ENCODE measurements around the gene AKT2. TPM values are rescaled to one million over a fixed set of nuclear protein-coding genes. Genes with fewer than 3 reads are reported as not detected.

AKT2 gene
- total RNA-seq, 2 donors from 2014 or later: 46.2 to 96.2 TPM

DNA sequence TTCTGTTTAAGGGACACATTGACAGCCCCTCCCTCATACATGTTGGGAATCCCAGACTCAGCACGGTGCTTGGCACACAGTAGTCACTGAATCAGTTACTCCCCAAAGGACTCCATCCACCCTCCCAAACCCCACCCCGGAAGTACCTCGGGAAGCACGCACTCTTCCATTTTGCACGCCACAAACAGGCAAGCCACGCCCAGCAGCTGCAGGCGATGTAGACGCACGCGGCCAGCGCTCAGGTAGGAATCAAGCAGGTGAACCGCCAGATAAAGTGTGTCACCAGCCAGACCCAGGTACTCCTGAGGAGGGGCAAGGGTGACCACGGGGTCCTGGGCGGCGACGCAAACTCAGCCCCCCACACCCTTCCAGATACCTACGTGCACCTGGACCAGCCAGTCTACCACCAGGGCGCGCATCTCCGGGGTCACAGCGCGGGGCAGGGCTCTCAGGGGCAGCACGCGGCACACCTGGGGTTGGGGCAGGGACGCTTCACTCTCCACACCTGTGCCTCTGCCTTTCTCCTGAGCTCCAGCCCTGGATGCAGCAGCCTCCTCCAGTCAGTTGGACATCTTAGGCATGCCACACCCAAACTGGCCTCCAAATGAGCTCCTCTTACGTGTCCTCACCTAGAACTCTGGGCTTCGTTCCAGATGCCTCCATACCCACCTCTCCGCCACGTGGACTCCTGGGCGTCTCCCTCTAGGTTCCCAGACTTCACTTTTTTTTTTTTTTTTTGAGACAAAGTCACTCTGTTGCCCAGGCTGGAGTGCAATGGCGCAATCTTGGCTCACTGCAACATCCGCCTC, 60.6 kb downstream of the AKT2 start:
- no peak for ATAC-seq
- no peak for TF ChIP-seq POLR2A (IDR thresholded peaks at IDR 0.05)
- TF ChIP-seq, protein P1, sequence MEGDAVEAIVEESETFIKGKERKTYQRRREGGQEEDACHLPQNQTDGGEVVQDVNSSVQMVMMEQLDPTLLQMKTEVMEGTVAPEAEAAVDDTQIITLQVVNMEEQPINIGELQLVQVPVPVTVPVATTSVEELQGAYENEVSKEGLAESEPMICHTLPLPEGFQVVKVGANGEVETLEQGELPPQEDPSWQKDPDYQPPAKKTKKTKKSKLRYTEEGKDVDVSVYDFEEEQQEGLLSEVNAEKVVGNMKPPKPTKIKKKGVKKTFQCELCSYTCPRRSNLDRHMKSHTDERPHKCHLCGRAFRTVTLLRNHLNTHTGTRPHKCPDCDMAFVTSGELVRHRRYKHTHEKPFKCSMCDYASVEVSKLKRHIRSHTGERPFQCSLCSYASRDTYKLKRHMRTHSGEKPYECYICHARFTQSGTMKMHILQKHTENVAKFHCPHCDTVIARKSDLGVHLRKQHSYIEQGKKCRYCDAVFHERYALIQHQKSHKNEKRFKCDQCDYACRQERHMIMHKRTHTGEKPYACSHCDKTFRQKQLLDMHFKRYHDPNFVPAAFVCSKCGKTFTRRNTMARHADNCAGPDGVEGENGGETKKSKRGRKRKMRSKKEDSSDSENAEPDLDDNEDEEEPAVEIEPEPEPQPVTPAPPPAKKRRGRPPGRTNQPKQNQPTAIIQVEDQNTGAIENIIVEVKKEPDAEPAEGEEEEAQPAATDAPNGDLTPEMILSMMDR (IDR thresholded peaks at IDR 0.05): no peak
- no peak for DNase-seq
- Histone ChIP-seq H3K36me3 (replicated peaks in 1 of 2; ENCODE audit: insufficient read depth in 1 of 2, low read depth in 2 of 2) (no peaks in the 10 kb centered on the region), H3K4me1 (peaks cover 16% of the 10 kb centered on the region), H3K27me3 (peaks cover 0 to 31% of the 10 kb centered on the region in 2 donors), H3K9me3 (no peaks in the 10 kb centered on the region), H3K4me3 (no peak overlapping the region), H3K27ac (no peak overlapping the region)
- WGBS, 2 donors: 64 to 71% methylated on average over 15 to 32 of the region's 32 CpGs
- intact Hi-C loops (cut with DNase I): loop anchor here (5.0 kb wide), 1 partner anchor 77 kb away; no protein-coding TSS in a partner anchor

DNA sequence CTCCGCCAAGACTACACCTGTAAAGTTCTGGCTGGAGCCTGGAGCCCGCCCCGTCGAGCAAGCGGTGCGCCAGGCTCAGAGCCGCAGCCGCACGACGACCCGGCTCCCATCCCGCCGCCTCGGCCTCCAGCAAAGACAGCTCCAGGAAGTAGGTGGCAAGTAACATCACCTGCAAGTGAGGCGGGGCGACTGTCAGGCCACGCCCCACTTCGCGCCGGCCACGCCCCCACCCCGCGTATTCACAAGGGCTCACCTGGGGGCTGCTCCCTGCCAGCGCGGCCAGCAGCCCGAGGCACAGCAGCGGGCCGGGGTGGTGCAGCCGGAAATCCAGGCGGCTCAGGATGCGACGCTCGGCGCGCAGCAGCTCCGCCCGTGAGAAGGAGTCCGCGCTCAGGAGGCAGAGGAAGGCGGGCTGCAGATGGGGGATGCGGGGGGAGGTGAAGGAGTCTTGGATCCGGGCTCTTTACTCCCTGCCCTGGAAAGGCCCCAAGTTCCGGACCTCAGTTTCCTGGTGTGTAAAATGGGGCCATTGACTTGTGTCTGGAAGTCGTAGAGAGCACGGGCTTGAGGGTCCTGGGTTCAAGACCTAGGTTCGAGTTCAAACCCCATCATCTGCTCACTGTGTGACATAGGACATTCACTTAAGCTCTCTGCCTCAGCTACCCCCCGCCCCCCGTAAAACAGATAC, 61.9 kb downstream of the AKT2 start:
- 29 to 49% methylated on average over 24 to 48 of the region's 48 CpGs for WGBS, 2 donors
- TF ChIP-seq POLR2A (IDR thresholded peaks at IDR 0.05): no peak
- TF ChIP-seq, protein P1 (IDR thresholded peaks at IDR 0.05): no peak
- Histone ChIP-seq H3K9me3 (no peaks in the 10 kb centered on the region), H3K36me3 (replicated peaks in 1 of 2; ENCODE audit: insufficient read depth in 1 of 2, low read depth in 2 of 2) (no peaks in the 10 kb centered on the region), H3K4me1 (peaks cover 16% of the 10 kb centered on the region), H3K4me3 (no peak overlapping the region), H3K27ac (no peak overlapping the region), H3K27me3 (peaks cover 0 to 31% of the 10 kb centered on the region in 2 donors)
- ATAC-seq: no peak
- peak in 1 of 4 donors; percentile 51 for DNase-seq
- intact Hi-C loops (cut with DNase I): loop anchor here (5.0 kb wide), 1 partner anchor 76 kb away; no protein-coding TSS in a partner anchor

DNA sequence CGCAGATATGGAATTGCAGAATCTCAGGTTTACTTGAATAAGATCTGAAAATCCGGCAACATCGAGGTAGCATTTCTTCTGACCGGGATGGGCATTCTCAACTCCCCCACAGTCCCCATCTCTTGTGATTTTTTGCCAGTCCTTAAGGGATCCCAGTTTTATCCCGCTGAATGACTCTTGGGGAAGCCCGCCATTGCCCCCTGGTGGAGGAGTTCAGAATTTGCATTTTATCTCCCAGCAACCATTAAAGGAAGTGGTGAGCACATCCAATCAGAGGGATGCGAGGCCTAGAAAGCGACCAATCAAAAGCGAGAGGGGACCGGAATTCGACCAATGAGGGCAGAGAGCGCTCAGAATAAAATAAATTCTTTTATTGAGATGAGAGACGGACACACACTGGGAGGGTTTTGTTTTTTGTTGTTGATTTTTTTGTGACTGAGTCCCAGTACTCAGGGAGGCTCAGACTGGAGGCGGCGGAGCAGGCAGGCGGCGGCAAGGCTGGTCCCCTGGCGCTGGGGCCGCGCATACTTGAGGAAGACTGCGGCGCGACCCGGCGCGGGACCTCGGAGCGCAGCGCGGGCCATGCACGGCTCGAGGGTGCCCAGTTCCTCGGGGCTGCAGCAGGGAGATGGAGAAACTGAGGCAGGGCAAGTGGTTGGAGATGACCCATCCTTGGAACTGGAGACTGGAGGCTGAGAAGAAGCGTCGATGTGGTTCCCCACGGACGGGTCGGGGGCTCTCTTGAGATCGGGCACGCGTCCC, 63.1 kb downstream of the AKT2 start:
- WGBS, 2 donors: 53 to 59% methylated on average over 40 to 41 of the region's 41 CpGs
- peak; percentile 91 for ATAC-seq
- TF ChIP-seq, protein P1 (IDR thresholded peaks at IDR 0.05): peak; percentile 79 to 95 (median 91)
- TF ChIP-seq POLR2A (IDR thresholded peaks at IDR 0.05): no peak
- Histone ChIP-seq H3K27ac (no peak overlapping the region), H3K27me3 (peaks cover 0 to 35% of the 10 kb centered on the region in 2 donors), H3K9me3 (no peaks in the 10 kb centered on the region), H3K4me1 (peaks cover 27% of the 10 kb centered on the region), H3K4me3 (no peak overlapping the region), H3K36me3 (replicated peaks in 1 of 2; ENCODE audit: insufficient read depth in 1 of 2, low read depth in 2 of 2) (no peaks in the 10 kb centered on the region)
- peak; percentile 78 to 90 (median 85) for DNase-seq
- intact Hi-C loops (cut with DNase I): loop anchor here (5.0 kb wide), 1 partner anchor 75 kb away; no protein-coding TSS in a partner anchor

DNA sequence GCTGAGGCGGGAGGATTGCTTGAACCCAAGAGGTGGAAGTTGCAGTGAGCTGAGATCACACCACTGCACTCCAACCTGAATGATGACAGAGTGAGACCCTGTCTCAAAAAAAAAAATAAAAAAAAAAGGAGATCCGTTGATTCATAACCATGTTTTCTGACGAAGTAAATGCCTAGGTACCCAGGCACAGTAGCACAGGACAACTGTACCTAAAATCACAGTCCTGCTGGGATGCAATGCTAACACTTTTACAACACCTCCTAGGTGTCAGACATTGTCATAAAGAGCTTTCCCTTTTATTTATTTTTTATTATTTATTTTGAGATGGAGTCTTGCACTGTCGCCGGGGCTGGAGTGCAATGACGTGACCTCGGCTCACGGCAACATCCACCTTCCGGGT, 64.5 kb downstream of the AKT2 start:
- Histone ChIP-seq H3K27ac (no peak overlapping the region), H3K9me3 (no peaks in the 10 kb centered on the region), H3K36me3 (replicated peaks in 1 of 2; ENCODE audit: insufficient read depth in 1 of 2, low read depth in 2 of 2) (no peaks in the 10 kb centered on the region), H3K4me3 (no peak overlapping the region), H3K4me1 (peaks cover 22% of the 10 kb centered on the region), H3K27me3 (peaks cover 0 to 28% of the 10 kb centered on the region in 2 donors)
- intact Hi-C loops (cut with DNase I): loop anchor here (5.0 kb wide), 1 partner anchor 73 kb away; no protein-coding TSS in a partner anchor
- WGBS, 2 donors: 66% methylated on average over 9 of the region's 9 CpGs
- DNase-seq (no peak), ATAC-seq (no peak)
- no peak for TF ChIP-seq POLR2A (IDR thresholded peaks at IDR 0.05)
- TF ChIP-seq, protein P1 (IDR thresholded peaks at IDR 0.05): no peak

All from body of pancreas (tissue), 4 donors.